Subcutaneous preadipocyte (primary cell): ENCODE results near the gene MCM3AP. TPM values are rescaled to one million over a fixed set of nuclear protein-coding genes. Genes with fewer than 3 reads are reported as not detected.

ENCODE experiments used
- total RNA-seq: library from RNA; depleted of rRNA; stranded (reverse); fragments of >200 nt; gene quantifications from 2 replicates; pipeline ENCODE4 v1.2.3, GENCODE V29; 2012

Gene MCM3AP
- total RNA-seq: 66.1 and 88.0 TPM in 2 replicates

DNA sequence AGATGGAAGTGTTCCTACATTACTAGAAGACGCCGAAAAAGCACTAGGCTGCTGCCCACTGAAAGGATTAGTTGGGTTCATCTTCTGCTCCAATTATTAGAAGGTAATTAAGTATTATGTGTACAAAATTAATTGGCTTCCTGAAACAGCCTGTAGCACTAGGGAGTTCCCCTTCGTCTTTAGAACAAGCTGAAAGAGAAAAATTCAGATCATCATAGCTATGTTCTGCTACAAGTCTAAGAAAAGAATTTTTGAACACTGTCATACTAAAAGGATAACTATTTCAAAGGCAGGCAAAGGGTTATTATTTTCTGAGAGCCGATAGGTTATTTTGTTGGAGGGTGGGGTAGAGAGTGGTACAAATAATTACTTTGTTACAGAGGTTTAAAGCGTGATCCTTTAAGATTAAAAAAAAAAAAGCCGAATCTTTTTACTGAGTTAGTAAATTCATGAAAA, at the start of gene MCM3AP:
Gene MCM3AP (minus strand): TSS at position 406 of the 456 bp plus-strand sequence. CDS start 325 bp downstream, at position 81.

DNA sequence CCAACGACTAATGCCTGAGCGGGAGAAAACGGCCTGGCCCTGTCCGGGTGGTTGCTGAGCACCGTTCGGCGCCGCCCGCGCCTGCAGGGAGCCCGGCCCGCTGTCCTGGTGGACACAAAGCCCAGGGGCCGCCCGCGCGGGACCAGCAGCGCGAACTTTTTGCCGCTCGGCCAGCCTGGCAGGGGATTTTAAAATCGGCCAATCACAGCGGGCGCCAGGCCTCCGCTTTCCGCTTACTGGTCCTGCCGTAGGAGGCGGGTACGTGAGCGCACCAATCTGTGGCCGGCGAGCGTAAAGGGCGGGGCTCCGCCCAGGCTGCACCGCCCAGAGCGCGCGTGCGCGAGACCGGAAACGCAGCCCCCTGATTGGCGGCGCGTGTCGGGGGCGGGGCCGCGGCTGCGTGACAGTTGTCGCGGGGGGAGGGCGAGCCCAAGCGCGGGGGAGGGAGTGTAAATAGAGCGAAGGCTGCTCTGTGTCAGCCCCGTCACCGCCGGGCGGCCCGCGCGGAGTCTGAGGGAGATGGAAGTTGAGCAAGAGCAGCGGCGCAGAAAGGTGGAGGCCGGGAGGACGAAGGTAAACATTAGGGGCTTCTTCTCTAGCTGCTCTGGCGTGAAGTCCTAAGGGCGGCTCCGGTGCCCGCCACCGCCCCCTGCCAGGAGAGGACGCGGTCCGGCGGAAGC, 38.4 kb upstream of the MCM3AP start, which contains the start of the genes C21orf58 and PCNT:
Gene C21orf58 (minus strand): TSS at position 161 of the 680 bp plus-strand sequence. CDS start 1,132 bp downstream, outside the sequence.
Gene PCNT (plus strand): TSS at position 447 of the 680 bp plus-strand sequence. CDS start 73 bp downstream, at position 520.

DNA sequence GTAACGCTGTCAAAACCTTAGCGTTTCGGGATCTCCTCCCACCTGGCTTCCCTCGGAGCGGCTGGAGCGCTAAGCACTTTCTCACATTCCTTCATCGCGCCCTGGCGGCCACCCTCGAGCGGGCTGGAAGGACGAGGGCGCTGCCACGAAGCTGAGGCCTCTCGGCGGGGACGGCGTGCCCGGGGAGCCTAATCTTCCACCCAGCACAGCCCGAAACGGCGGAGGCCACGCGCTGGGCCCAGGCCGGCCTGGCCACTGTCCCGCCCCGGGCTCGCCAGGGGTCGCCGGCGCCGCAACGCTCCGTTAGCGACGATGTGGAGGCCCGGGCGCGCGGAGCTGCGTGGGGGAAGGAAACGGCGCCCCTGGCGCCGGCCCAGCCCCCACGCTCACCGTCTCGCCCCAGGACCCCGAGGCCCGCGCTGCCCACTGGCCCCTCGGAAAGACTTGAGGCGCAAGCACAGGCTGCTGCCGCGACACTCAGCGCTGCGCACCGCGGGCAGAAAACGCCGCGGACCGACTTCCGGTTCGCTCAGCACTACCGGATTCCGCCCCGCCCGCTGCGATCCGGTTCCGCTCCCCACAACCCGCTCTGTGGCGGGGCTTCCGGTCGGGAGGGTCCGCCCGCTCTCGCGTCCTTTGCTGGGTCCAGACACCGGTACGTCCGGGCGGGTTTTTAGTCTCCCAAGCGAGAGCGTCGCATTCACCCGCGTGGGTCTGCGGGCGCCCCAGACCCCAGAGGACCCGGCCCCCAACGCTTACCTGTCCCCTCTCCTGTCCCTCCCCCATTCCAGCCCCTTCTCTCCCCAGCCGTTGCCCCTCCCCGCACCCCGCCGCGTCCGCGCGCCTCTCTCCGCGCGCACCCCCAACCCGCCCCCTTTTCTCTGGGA, 593 bp upstream of the MCM3AP start, which contains the start of gene YBEY:
Gene YBEY (plus strand): TSS at position 582 of the 887 bp plus-strand sequence. CDS start 572 bp downstream, outside the sequence.

DNA sequence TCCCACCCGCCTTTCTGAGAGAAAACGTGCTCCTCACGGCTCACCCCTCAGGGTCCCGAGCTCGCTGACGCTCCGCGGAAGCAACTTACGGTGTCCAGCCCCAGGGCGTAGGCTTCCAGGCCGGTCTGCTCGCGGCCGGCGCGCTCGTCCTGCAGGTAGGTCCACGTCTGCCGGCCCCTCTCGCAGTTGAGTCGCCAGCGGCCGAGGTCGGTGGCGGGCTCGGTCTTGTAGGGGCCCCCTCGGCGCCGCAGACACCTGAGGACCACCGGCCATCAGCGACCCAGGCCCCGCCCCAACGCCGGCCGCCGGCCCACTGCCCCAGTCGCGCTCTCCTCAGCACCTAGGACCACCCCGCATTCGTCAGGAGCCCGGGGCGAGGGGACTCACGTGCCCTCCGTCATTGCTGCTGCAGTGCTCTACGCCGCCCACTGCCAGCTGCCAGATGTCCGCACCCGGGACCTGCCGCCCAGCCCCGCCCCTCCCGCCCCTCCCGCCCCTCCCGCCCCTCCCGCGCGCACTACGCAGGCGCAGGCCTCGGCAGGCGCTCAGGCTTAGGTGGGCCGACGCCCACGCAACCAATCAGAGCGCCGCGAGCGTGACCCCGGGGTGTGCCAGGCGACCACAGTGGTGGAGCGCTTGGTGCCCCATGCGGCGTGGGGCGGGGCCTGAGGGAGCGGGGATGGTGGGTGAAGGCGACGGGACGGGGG, 56.9 kb downstream of the MCM3AP start, which contains the start of gene LSS:
Gene LSS (minus strand): TSS at position 430 of the 707 bp plus-strand sequence. CDS start 29 bp downstream, at position 401.

Other genes with a start within 250 kb of the MCM3AP start
- 1,641 and 2,374 TPM in 2 replicates for gene COL6A2, start 187.5 kb downstream of the MCM3AP start, total RNA-seq
- gene FTCD, start 130.0 kb downstream of the MCM3AP start, total RNA-seq: 0.37 TPM in 1 of 2 replicates, not detected in the other
- gene SPATC1L, start 101.2 kb downstream of the MCM3AP start, total RNA-seq: 7.6 and 15.4 TPM in 2 replicates
- gene LSS, start 56.8 kb downstream of the MCM3AP start, total RNA-seq: 94.8 and 122 TPM in 2 replicates
- 11.8 and 11.9 TPM in 2 replicates for gene YBEY, start 731 bp upstream of the MCM3AP start, total RNA-seq
- gene C21orf58, start 38.3 kb upstream of the MCM3AP start, total RNA-seq: 5.9 and 10.9 TPM in 2 replicates
- gene PCNT, start 38.5 kb upstream of the MCM3AP start, total RNA-seq: 23.5 and 34.4 TPM in 2 replicates
- 26.8 and 37.3 TPM in 2 replicates for gene DIP2A, start 173.3 kb upstream of the MCM3AP start, total RNA-seq